Measurements from ENCODE around the gene THSD4.

GRCh38 chr15:71386005-71386404 lies 270.7 kb downstream of the THSD4 start:
- TF ChIP-seq SUZ12 (IDR thresholded peaks at IDR 0.05; ENCODE audit: extremely low read depth, insufficient read depth, insufficient read length) (no peak), YY1 (IDR thresholded peaks at IDR 0.05; ENCODE audit: insufficient read depth, insufficient read length) (no peak), ZNF274 (IDR thresholded peaks at IDR 0.05; ENCODE audit: low read depth, low read length) (no peak)

Data from NT2/D1 (cell line).